NCI-H345 (cell line): Measurements from ENCODE around the gene FNDC4.
"Not testable (repeated sequence)": the region's sequence is repeated elsewhere in the genome, so short reads cannot be mapped to it uniquely, and the experiment has no call there.

Experiments used
- DNase-seq: peaks from one replicate; lab custom pipeline; 2025; lab: John Stamatoyannopoulos, UW

The FNDC4 gene, protein sequence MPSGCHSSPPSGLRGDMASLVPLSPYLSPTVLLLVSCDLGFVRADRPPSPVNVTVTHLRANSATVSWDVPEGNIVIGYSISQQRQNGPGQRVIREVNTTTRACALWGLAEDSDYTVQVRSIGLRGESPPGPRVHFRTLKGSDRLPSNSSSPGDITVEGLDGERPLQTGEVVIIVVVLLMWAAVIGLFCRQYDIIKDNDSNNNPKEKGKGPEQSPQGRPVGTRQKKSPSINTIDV

GRCh38 chr2:27494944-27495554, at the start of gene FNDC4:
Gene FNDC4, minus strand, starts transcription at chr2:27495200. Its CDS starts 521 bp downstream, at chr2:27494679.
- peak; percentile 45 for DNase-seq

DNA sequence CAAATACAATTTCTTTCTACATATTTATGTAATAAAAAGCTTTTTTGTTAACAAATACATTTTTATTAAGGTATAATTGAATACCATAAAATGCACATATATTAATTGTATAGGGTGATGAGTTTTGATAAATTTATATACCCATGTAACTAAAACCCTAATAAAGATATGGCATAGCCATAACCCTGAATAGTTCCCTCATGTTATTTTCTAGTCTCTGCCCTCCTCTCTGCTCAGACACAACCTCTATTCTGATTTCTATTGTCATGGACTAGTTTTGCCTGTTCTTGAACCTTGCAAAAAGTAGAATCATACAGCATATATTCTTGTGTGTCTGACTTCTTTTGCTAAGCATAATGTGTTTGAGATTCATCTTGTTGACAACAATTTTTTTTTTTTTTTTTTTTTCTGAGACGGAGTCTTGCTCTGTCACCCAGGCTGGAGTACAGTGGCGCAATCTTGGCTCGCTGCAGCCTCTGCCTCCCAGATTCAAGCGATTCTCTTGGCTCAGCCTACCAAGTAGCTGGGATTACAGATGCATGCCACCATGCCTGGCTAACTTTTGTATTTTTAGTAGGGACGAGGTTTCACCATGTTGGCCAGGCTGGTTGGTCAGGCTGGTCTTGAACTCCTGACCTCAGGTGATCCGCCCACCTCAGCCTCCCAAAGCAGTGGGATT, 49.3 kb upstream of the FNDC4 start:
- no peak for DNase-seq

- not testable (repeated sequence) for DNase-seq
Observed at GRCh38 chr2:27539649-27540048, 44.6 kb upstream of the FNDC4 start.

DNA sequence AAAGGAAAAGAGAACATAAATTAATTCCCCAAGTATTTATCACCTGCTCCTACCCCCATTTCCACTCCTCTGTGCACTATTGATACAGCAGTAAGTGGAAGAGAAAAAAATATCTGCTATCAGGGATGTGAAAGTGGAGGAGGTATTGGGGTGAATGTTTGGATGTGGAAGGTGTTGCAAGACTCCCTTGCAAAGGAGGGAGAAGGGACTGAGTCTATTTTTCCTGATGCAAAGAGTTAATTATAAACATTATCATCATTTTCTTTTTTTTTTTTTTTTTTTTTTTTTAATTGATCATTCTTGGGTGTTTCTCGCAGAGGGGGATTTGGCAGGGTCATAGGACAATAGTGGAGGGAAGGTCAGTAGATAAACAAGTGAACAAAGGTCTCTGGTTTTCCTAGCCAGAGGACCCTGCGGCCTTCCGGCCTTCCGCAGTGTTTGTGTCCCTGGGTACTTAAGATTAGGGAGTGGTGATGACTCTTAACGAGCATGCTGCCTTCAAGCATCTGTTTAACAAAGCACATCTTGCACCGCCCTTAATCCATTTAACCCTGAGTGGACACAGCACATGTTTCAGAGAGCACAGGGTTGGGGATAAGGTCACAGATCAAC, 43.9 kb upstream of the FNDC4 start:
- not testable (repeated sequence) for DNase-seq

GRCh38 chr2:27537287-27537686, 42.3 kb upstream of the FNDC4 start:
- no peak for DNase-seq

- no peak for DNase-seq
Observed at GRCh38 chr2:27531983-27532382, 37.0 kb upstream of the FNDC4 start.

DNA sequence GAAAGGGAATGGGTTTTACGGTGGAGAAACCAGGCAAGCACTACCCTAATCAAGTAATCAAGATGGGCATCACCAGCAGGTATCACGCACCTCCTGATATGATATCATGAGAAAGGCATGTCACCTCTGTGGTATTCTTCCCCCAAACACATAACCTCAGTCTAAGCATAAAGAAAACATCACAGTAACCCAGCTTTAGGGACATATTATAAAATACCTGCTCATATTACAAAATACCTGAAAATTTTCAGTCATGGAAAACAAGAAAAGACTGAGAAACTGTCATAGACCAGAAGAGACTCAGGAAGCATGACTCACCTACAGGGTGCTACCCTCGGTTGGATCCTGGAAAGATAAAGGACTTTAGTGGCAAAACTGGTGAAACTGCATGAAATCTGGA, 32.2 kb upstream of the FNDC4 start:
- no peak for DNase-seq

- no peak for DNase-seq
Observed at GRCh38 chr2:27522400-27522945, 27.5 kb upstream of the FNDC4 start.

DNA sequence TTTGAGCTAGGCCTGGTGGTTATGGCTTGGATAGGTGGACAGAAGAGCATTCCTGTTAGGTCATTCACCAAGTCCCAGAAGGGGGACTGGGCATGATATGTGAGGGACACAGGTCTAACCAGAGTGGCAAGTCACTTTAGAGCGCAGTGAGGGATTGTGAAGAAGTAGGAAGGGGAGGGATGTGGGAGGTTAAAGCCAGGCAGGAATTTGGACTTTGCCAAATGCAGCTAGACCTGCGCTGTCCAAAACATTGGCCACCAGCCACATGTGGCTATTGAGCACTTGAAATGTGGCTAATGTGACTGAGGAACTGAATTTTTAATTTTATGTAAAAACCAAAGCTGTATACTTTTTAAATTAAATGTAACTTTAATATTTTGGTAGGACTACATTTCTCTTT, 25.3 kb upstream of the FNDC4 start:
- no peak for DNase-seq

DNA sequence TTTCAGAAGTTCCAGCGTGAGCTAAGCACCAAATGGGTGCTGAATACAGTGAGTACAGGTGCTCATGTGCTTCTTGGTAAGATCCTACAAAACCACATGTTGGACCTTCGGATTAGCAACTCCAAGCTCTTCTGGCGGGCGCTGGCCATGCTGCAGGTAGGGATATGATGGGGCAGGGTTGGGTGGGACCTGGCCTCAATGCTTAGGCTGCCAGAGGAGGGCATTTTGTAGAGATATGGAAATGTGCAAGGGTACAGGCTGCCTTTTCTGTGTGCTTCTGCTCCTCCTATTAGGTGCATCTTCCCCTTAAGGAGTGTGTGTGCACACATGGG, 23.7 kb upstream of the FNDC4 start:
- DNase-seq, result no peak

- no peak for DNase-seq
Observed at GRCh38 chr2:27518113-27518781, 23.2 kb upstream of the FNDC4 start.

GRCh38 chr2:27509326-27509725, 14.3 kb upstream of the FNDC4 start:
- DNase-seq, result no peak

DNA sequence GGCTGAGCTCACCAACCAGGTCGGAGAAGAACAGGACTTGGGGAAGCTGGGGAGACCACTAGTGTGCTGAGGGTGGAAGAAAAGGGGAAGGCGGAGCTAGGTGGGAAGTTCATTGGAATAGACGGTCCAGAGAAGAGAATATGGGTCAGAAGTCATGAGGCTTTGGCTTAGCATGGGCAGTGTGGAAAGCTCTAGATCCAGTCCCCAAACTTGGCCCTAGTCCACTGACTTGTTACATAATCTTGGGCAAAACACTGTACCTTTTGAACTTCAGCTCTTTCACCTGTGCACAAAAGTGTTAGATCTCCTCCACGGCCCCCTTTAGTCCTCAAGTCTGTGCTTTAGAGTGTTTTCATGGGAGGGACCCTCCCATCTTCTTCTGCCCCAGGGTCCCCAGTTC, 12.3 kb upstream of the FNDC4 start:
- no peak for DNase-seq

DNA sequence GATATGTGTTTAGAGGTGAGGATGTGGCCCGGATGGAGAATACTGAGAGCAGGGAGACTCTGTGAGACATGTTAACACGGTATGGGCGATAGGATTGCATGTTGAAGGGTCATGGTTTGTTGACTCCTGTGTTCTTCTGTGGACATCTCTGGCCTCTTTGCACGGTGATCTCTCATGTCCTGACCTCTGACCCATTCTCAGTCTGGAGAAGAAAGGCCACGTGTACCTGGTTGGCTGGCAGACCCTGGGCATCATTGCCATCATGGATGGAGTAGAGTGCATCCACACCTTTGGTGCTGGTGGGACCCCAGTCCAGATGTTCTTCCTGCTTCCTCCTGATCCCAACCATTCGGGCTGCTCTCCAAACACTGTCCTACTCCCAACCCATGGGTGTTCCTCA, 11.6 kb upstream of the FNDC4 start:
- DNase-seq, result no peak

DNA sequence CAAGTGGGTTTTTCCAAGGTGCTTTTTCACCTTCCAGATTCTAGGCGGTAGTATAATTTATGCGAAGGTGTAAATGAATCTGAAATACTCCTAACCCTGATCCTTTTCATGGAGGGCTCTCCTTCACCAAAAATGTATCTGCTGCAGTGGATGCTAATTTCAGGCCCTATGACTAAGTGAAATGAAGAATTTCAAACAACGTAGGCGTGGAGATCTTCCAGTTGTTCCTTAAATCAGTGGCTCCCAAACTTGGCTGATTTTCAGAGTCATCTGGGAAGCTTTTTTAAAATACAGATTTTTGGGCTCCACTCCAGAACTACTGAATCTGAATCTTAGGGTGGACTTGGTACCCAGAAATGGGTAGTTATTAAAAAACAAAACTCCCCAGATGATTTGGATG, 7.1 kb upstream of the FNDC4 start:
- no peak for DNase-seq

GRCh38 chr2:27501042-27501441, 6.0 kb upstream of the FNDC4 start:
- no peak for DNase-seq

- no peak for DNase-seq
Observed at GRCh38 chr2:27498975-27499374, 4.0 kb upstream of the FNDC4 start.

DNA sequence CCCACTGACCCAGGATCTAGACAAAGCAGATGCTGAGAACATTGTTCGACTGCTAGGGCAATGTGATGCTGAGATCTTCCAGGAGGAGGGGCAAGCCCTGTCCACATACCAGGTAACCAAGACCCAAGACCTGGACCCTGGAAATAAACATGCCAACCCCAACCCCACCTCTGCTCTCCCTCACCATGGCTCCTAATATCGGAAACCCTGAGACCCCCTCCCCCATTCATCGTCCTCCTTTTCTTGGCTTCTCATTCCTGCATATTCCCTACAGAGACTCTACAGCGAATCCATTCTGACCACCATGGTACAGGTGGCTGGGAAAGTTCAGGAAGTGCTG, 2.3 kb upstream of the FNDC4 start:
- DNase-seq, result no peak

GRCh38 chr2:27496357-27497287, 1.6 kb upstream of the FNDC4 start, which contains the start of gene GCKR:
Gene GCKR, plus strand, starts transcription at chr2:27496839. Its CDS starts 66 bp downstream, at chr2:27496905.
- no peak for DNase-seq

GRCh38 chr2:27495840-27496356, 898 bp upstream of the FNDC4 start:
- DNase-seq, result no peak
